Fibroblast of the conjunctiva (primary cell): ENCODE measurements around the gene STK32C.
"Not testable (repeated sequence)": the region's sequence is repeated elsewhere in the genome, so short reads cannot be mapped to it uniquely, and the experiment has no call there.

ENCODE experiments used
- DNase-seq: peaks from one replicate; pipeline ENCODE4 v3.0.0-alpha.2; 2010; ENCODE audit warnings: low read depth

Gene STK32C

GRCh38 chr10:132281915-132282666 lies 25.7 kb downstream of the STK32C start:
- no peak for DNase-seq

- no peak for DNase-seq
Measured at GRCh38 chr10:132280646-132281074, 27.1 kb downstream of the STK32C start.

GRCh38 chr10:132279873-132280645 lies 27.7 kb downstream of the STK32C start:
- DNase-seq: no peak

- no peak for DNase-seq
Measured at GRCh38 chr10:132277311-132277741, 30.4 kb downstream of the STK32C start.

GRCh38 chr10:132276706-132277105 lies 31.0 kb downstream of the STK32C start:
- DNase-seq: no peak

GRCh38 chr10:132276179-132276675 lies 31.5 kb downstream of the STK32C start:
- DNase-seq: no peak

- no peak for DNase-seq
Measured at GRCh38 chr10:132275426-132276178, 32.1 kb downstream of the STK32C start.

- DNase-seq: no peak
Measured at GRCh38 chr10:132274986-132275385, 32.8 kb downstream of the STK32C start.

GRCh38 chr10:132274581-132274980 lies 33.2 kb downstream of the STK32C start:
- DNase-seq: no peak

- no peak for DNase-seq
Measured at GRCh38 chr10:132273966-132274365, 33.8 kb downstream of the STK32C start.

GRCh38 chr10:132273304-132273944 lies 34.3 kb downstream of the STK32C start:
- no peak for DNase-seq

- no peak for DNase-seq
Measured at GRCh38 chr10:132272231-132272971, 35.3 kb downstream of the STK32C start.

- DNase-seq: no peak
Measured at GRCh38 chr10:132271458-132272230, 36.1 kb downstream of the STK32C start.

- no peak for DNase-seq
Measured at GRCh38 chr10:132270721-132271457, 36.9 kb downstream of the STK32C start.

GRCh38 chr10:132270256-132270655 lies 37.5 kb downstream of the STK32C start:
- DNase-seq: no peak

- no peak for DNase-seq
Measured at GRCh38 chr10:132269266-132270230, 38.2 kb downstream of the STK32C start.

- DNase-seq: not testable (repeated sequence)
Measured at GRCh38 chr10:132267916-132268315, 39.8 kb downstream of the STK32C start.

- no peak for DNase-seq
Measured at GRCh38 chr10:132266594-132267161, 41.1 kb downstream of the STK32C start.
